Pons (tissue), 1 donor: ENCODE measurements around the gene PAPLN.
"Not testable (repeated sequence)": the region's sequence is repeated elsewhere in the genome, so short reads cannot be mapped to it uniquely, and the experiment has no call there.

Experiments used
- DNase-seq: peaks from one replicate; pipeline ENCODE4 v3.0.0-alpha.2; 2016; ENCODE audit warnings: low spot score

Gene PAPLN

DNA sequence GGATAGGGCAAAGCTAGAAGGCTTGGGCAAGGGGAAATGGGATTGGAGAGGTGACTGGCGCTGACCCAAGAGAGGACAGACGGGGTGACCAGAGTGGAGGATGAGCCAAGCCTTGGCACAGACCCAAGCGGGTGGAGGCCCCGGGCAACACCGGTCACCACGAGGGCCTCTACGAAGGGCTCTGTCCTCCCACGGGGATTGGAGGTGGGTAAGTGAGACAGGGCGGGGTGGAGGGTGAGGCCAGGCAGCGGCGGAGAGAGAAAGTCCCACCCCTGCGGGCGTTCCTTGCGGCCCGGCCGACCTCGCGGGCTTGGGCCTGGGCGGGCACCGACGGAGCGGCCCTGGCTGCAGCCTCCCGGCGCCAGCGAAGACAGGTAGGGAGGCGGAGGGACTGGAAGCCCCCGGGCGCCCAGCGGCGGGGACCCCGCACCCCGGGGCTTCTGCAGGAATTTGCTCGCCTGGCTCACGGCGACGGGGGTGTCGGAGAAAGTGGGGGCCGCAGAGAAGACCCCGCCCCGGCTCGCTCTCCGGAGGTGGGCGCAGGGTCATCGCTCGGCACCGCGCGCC, at the start of gene PAPLN:
Gene PAPLN (plus strand): TSS at position 288 of the 567 bp plus-strand sequence. CDS start 2,273 bp downstream, outside the sequence.
- DNase-seq = no peak

GRCh38 chr14:73188501-73188911, 48.8 kb upstream of the PAPLN start:
- no peak for DNase-seq

GRCh38 chr14:73189651-73190050, 47.7 kb upstream of the PAPLN start:
- DNase-seq = no peak

DNA sequence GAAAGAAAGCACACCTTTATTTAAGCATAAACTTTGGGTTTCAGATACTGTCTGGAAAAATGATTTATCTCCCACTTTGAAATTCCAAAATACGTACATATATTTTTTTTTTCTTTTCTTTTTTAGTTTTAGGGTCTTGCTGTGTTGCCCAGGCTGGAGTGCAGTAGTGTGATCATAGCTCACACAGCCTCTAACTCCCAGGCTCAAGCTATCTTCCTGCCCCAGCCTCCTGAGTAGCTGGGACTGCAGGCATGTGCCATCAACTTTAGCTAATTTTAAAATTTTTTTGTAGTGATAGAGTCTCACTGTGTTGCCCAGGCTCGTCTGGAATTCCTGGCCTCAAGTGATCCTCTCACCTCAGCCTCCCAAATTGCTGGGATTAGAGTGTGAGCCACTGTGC, 45.9 kb upstream of the PAPLN start:
- no peak for DNase-seq

GRCh38 chr14:73194306-73194705, 43.0 kb upstream of the PAPLN start:
- DNase-seq = not testable (repeated sequence)

DNA sequence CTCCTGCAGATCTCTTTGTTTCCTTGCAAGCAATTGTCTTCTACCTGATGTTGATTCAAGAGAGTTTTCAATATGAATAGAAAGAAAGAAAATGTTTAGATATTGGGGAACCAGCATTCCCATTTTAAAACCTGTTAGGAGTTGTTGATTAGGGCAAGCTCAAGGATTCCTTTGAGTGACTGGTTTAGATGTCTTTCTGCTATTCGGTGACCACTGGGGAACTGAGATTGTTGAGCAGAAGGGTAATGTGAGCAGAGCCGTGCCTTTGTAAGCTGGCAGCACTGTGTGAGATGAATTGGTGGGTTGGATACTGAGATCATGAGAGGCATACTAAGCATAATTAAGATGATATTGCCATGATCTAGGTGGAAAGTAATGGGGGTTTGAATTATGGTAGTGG, 39.1 kb upstream of the PAPLN start:
- DNase-seq = no peak

DNA sequence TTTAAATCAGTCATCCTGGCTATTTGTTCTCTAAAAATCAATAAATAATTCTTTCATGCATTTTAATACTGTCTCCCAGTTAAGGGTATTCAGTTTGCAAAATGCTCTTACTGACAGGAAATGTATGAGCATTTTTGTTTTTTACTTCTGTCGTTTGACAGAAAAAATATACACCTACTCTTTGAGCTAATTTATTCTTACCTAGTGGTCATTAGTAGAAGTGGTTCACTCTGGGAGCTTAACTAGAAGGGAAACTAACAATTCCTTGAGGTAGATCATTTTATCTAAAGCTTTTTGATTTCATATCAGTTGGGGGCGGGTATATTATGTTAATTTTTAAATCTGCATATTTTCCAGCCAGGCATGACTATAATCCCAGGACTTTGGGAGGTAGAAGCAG, 33.8 kb upstream of the PAPLN start:
- no peak for DNase-seq

DNA sequence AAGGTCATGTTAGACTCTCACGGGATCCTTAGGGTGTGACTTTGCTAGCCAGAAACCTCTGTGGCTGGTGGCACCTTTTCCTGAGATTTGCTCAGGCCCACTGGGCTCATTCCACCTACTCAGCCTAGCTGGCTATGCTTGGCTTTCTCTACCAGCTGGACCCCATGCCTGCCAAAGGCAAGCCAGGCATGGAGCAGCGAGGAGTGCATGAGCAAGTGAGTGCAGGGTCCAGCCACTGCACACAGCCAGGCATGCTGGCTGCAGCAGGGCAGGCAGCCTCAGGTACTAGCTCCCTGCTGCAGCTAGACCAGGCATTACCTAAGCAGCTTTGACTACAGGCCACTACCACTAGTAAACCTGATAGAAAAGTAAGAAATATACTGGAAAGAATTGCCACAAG, 29.7 kb upstream of the PAPLN start:
- no peak for DNase-seq

DNA sequence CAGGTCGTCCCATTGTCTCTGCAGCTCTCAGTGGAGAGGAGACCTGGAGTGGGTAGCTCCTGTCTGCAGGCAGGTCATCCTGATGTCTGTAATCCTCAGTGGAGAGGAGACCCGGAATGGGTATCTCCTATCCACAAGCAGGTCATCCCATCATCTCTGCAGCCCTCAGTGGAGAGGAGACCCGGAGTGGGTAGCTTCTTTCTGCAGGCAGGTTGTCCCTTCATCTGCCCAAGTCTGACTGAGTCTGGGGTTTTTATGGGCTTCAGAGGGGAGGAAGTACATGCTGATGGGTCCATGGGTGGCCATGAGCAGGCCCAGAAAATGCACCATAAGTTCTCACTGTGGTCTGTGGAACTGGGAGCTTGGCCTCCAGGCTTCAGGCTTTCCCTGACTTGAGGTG, 28.9 kb upstream of the PAPLN start:
- no peak for DNase-seq

DNA sequence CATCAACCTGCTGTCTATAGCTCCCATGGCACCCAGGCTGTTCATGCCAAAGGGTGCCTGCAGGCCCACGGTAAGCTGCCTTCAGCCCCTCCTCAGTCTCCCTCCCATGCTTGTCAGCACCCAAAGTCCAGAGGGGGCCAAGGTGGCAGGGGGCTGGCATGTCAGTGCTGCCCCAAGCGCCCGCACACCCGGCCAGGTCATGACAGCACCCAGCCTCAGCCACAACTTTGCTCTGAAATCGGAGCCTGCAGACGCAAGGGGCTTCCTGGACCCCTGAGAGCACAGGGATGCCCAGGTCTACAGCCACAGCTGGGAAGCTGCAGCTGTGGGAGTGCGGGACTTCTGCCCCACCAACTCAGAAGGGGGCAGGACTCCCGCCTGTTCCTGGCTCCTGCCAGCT, 28.5 kb upstream of the PAPLN start:
- DNase-seq = no peak

DNA sequence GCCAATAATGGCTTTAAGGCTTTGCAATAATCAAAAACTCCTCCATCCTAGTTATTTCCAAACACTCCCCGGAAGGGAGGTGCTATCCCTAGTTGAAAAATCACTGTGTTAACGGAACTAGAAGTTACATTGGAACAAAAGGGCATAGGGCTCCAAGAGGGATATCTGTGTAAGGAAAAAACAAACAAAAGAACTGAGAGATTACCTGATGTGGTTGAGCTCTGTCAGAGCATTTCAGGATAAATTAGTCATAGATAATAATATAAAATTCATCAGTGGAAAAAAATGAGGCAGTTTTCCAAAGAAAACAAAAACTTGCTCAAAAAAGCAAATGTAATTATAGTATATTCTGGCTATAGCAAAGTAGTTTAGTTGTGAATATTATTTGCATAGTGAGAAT, 27.4 kb upstream of the PAPLN start:
- DNase-seq = no peak

- DNase-seq = no peak
Observed at GRCh38 chr14:73211251-73212040, 25.9 kb upstream of the PAPLN start.

- no peak for DNase-seq
Observed at GRCh38 chr14:73216030-73216429, 21.3 kb upstream of the PAPLN start.

DNA sequence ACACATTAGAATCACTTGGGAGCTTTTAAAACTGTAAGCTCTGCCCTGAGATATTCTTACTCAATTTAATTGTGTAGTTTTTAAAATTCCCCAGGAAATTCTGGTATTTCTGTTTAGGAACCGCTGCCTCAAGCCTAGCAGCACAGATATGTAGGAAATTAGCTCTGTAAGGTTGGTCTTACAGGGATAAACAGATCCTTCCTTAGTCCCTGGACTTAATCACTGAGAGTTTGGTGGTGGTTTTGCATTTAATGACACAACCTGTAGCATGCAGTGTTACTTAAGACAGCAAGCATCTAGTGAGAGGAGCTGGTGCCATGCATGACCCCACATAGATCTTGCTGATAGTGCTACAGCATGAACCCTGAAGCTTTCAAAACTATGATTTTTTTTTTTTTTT, 19.9 kb upstream of the PAPLN start:
- no peak for DNase-seq

DNA sequence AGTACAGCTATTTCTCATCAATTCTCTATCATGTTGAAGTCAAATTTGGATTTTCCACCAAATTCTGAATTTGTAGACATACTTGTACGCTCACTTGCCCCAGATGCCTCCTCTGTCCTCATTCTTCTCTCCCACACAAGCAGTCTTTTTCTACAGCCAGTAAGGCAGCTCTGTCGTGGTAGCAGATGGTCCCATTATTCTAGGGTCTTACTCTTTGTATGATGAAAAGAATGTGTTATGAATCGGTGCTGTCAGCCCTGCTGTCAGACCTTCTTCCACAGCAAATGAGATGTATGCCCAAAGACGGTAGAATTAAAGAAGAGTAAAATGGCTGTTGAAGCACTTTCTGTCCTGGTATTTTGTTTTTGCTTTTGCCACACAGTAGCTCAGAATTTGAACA, 17.2 kb upstream of the PAPLN start:
- DNase-seq = no peak

GRCh38 chr14:73220634-73221033, 16.7 kb upstream of the PAPLN start:
- DNase-seq = no peak

- DNase-seq = no peak
Observed at GRCh38 chr14:73221945-73222344, 15.4 kb upstream of the PAPLN start.

- peak; percentile 70 for DNase-seq
Observed at GRCh38 chr14:73223049-73223448, 14.3 kb upstream of the PAPLN start.

DNA sequence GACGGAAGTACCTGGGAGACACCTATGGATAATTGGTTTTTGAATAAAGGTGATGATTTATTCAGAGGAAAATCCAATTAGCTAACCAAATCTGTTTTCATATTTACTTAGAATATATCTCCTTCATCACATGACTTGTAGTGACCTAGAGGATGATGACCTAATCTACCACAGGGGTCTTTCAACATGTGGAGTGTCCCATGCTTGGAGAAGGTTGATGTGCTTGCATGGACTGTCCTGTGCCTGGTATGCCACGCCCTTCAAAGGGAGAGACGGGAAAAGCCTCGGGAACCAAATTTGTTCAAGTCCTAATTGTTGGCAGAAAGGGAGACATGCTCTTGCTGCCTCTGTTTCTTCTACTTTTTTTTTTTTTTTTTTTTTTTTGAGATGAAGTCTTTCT, 11.8 kb upstream of the PAPLN start:
- no peak for DNase-seq

- DNase-seq = no peak
Observed at GRCh38 chr14:73227812-73228781, 9.2 kb upstream of the PAPLN start.

GRCh38 chr14:73230051-73230450, 7.3 kb upstream of the PAPLN start:
- no peak for DNase-seq

DNA sequence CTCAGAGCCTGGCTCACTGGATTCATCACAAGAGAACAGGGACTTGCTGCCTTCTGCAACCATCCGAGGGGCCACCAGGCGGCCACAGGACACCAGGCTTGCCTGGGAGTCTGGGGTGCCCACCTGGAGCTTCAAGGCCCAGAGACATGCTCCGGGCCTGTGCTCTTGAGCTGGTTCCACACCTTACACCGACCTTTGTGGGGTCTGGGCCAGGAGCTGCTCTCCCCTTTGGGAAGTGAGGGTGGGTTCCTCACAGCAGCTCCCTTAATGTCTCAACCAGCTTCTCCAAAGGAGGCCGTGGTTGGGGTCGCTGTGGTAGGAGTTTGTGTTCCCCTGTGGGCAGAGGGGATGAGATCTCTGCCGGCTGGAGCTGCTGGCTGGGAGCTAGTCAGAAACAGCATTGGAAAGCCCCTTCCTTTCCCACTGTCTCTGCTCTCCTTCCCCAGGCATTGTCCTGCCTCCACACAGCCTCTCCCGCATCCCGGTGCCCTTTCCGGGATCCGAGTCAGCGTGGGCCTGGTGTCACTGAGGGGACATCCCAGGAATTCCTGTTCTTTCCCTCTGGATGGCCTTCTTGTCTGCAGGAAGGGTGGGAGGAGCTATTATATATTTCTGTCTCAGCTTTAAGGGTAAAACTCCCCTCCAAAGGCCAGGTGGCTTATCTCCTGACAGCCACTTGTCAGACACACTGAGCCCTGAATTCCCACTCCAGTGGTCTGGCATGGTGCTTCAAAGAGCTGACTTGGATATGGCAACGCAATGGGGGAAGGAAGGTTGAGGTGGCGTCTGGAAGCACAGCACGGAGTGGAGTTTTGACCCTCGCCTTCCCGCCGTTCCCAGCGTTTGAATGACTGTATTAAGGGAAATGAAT, 5.1 kb upstream of the PAPLN start:
- DNase-seq = no peak
